NOMO-1 treated with DMSO at 0.1 percent for 48 hours (cell line): ENCODE results near the gene NANOS2.
A peak's percentile ranks its signal among the peaks of the same experiment; 100 is the strongest.
"Not testable (repeated sequence)": the region's sequence is repeated elsewhere in the genome, so short reads cannot be mapped to it uniquely, and the experiment has no call there.

Source experiments
- DNase-seq: peaks from one replicate; lab custom pipeline; 2025; ENCODE audit not compliant: unreplicated experiment; lab: John Stamatoyannopoulos, UW

The NANOS2 gene

GRCh38 chr19:45876411-45877197 is 38.0 kb downstream of the NANOS2 start:
- DNase-seq: no peak

GRCh38 chr19:45876161-45876410 is 38.5 kb downstream of the NANOS2 start:
- no peak for DNase-seq

GRCh38 chr19:45874620-45874966 is 40.0 kb downstream of the NANOS2 start:
- no peak for DNase-seq

GRCh38 chr19:45873219-45873772 is 41.3 kb downstream of the NANOS2 start:
- no peak for DNase-seq

GRCh38 chr19:45872095-45872919 is 42.3 kb downstream of the NANOS2 start:
- DNase-seq: no peak

GRCh38 chr19:45870798-45871197 is 43.8 kb downstream of the NANOS2 start:
- DNase-seq: no peak

- DNase-seq: not testable (repeated sequence)
Observed at GRCh38 chr19:45867241-45867640, 47.3 kb downstream of the NANOS2 start.

GRCh38 chr19:45866400-45867176 is 48.0 kb downstream of the NANOS2 start:
- no peak for DNase-seq

- no peak for DNase-seq
Observed at GRCh38 chr19:45865269-45865948, 49.2 kb downstream of the NANOS2 start.

GRCh38 chr19:45864629-45865082 is 49.9 kb downstream of the NANOS2 start:
- no peak for DNase-seq

GRCh38 chr19:45863840-45864628 is 50.5 kb downstream of the NANOS2 start, which contains the start of gene FOXA3:
Gene FOXA3 (plus strand): TSS chr19:45864326. CDS start chr19:45864457, 131 bp downstream.
- DNase-seq: peak; percentile 13

- DNase-seq: no peak
Observed at GRCh38 chr19:45863335-45863839, 51.2 kb downstream of the NANOS2 start.
